ENCODE data around the gene KRTAP6-2.

GRCh38 chr21:30577766-30578165 lies 20.9 kb downstream of the KRTAP6-2 start:
- TF ChIP-seq, protein P1, sequence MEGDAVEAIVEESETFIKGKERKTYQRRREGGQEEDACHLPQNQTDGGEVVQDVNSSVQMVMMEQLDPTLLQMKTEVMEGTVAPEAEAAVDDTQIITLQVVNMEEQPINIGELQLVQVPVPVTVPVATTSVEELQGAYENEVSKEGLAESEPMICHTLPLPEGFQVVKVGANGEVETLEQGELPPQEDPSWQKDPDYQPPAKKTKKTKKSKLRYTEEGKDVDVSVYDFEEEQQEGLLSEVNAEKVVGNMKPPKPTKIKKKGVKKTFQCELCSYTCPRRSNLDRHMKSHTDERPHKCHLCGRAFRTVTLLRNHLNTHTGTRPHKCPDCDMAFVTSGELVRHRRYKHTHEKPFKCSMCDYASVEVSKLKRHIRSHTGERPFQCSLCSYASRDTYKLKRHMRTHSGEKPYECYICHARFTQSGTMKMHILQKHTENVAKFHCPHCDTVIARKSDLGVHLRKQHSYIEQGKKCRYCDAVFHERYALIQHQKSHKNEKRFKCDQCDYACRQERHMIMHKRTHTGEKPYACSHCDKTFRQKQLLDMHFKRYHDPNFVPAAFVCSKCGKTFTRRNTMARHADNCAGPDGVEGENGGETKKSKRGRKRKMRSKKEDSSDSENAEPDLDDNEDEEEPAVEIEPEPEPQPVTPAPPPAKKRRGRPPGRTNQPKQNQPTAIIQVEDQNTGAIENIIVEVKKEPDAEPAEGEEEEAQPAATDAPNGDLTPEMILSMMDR (IDR thresholded peaks at IDR 0.05; ENCODE audit: insufficient read depth, low read length), result no peak
- TF ChIP-seq POLR2AphosphoS5 (IDR thresholded peaks at IDR 0.05; ENCODE audit: low read depth) (no peak), GABPA (IDR thresholded peaks at IDR 0.05; ENCODE audit: low read depth) (no peak)
